Prostate gland (tissue), 2 donors: ENCODE data around the gene CUX1. TPM values are rescaled to one million over a fixed set of nuclear protein-coding genes. Genes with fewer than 3 reads are reported as not detected.
"Not testable (repeated sequence)": the region's sequence is repeated elsewhere in the genome, so short reads cannot be mapped to it uniquely, and the experiment has no call there.

Experiments
- DNase-seq: peaks from one replicate; pipeline ENCODE4 v3.0.0-alpha.2; 2019; ENCODE audit warnings: low spot score
- H3K27ac ChIP-seq, 2 donors: fragments of 200-600 bp; sonication (generic); 2 replicates each; pipeline ENCODE4 v1.5.1; 2017 to 2019
- H3K27me3 ChIP-seq: fragments of 200-600 bp; sonication (generic); replicated peaks from 2 replicates; pipeline ENCODE4 v1.5.1; 2019; ENCODE audit not compliant: insufficient read depth
- H3K36me3 ChIP-seq, 2 donors: fragments of 200-600 bp; sonication (generic); 1 replicate in 1 of 2; 2 replicates in 1 of 2; pipeline versions ENCODE4 v1.5.1 to v1.8.1; 2017 to 2019
- H3K4me1 ChIP-seq: fragments of 200-600 bp; sonication (generic); replicated peaks from 2 replicates; pipeline ENCODE4 v1.5.1; 2019
- H3K4me3 ChIP-seq, 2 donors: fragments of 200-600 bp; sonication (generic); 2 replicates each; pipeline ENCODE4 v1.5.1; 2017 to 2019
- H3K9me3 ChIP-seq: fragments of 200-600 bp; sonication (generic); 2 replicates; pipeline ENCODE4 v1.5.1; 2017
- CTCF ChIP-seq, 4 experiments: fragments of 200-600 bp in 2 of 4; fragments of 450-650 bp in 2 of 4; sonication (generic) in 2 of 4; IDR thresholded peaks; 1 replicate in 3 of 4; 2 replicates in 1 of 4; pipeline ENCODE4 v1.5.1; 2016 to 2019; ENCODE audit warnings: antibody characterized with exemption in 4 of 4, mild to moderate bottlenecking in 2 of 4, moderate library complexity in 2 of 4
- POLR2A ChIP-seq: fragments of 450-650 bp; IDR thresholded peaks from one replicate; pipeline ENCODE4 v1.6.1; 2016; ENCODE audit warnings: antibody characterized with exemption, mild to moderate bottlenecking
- POLR2AphosphoS5 ChIP-seq: sonication (generic); formaldehyde crosslinking; IDR thresholded peaks from one replicate; pipeline ENCODE4 v1.6.1; 2017; ENCODE audit warnings: antibody characterized with exemption
- WGBS: methylation state at CpG from one replicate; pipeline ENCODE4 v1.1.5; 2018; 5-methylcytosine and 5-hydroxymethylcytosine counted together
- intact Hi-C: fragments of 100-400 bp; cut with DNase I; formaldehyde crosslinking; loops from one replicate; pipeline ENCODE4 v1.14.2; 2022
- total RNA-seq, 2 donors: library from RNA; depleted of rRNA; stranded (reverse); fragments of >200 nt; gene quantifications; one replicate each; pipeline ENCODE4 v1.1.0, GENCODE V29; 2016

Gene CUX1
- total RNA-seq, 2 donors from 2014 or later = 96.3 to 99.2 TPM

- no peaks in the 10 kb centered on the region for H3K9me3 ChIP-seq
- no peaks in the 10 kb centered on the region for H3K36me3 ChIP-seq
- no peak overlapping the region for H3K27ac ChIP-seq
- 89% methylated on average over 18 of the region's 18 CpGs for WGBS
- H3K4me1 ChIP-seq = no peaks in the 10 kb centered on the region
- no peak for TF ChIP-seq CTCF (IDR thresholded peaks at IDR 0.05)
- no peak for TF ChIP-seq POLR2AphosphoS5
- no peak for TF ChIP-seq POLR2A
- intact Hi-C loops = no loop called here
- no peak overlapping the region for H3K4me3 ChIP-seq
- DNase-seq = no peak
- H3K27me3 ChIP-seq = no peaks in the 10 kb centered on the region
Measured at GRCh38 chr7:102178410-102178809, 361.0 kb downstream of the CUX1 start.

GRCh38 chr7:102180727-102181126 lies 363.3 kb downstream of the CUX1 start:
- intact Hi-C loops = no loop called here
- 88% methylated on average over 10 of the region's 10 CpGs for WGBS
- no peak overlapping the region for H3K4me3 ChIP-seq

GRCh38 chr7:102181517-102181916 lies 364.1 kb downstream of the CUX1 start:
- 88% methylated on average over 8 of the region's 8 CpGs for WGBS
- H3K4me1 ChIP-seq = no peaks in the 10 kb centered on the region
- H3K9me3 ChIP-seq = no peaks in the 10 kb centered on the region
- H3K4me3 ChIP-seq = no peak overlapping the region
- intact Hi-C loops = no loop called here
- no peaks in the 10 kb centered on the region for H3K27me3 ChIP-seq
- no peak overlapping the region for H3K27ac ChIP-seq
- H3K36me3 ChIP-seq = no peaks in the 10 kb centered on the region
- DNase-seq = no peak
- TF ChIP-seq POLR2AphosphoS5 = no peak
- TF ChIP-seq CTCF (IDR thresholded peaks at IDR 0.05) = no peak
- no peak for TF ChIP-seq POLR2A

More at GRCh38 chr7:102180727-102181126, 363.3 kb downstream of the CUX1 start:
- Histone ChIP-seq H3K36me3 (no peaks in the 10 kb centered on the region), H3K9me3 (no peaks in the 10 kb centered on the region), H3K27me3 (no peaks in the 10 kb centered on the region), H3K27ac (no peak overlapping the region), H3K4me1 (no peaks in the 10 kb centered on the region)
- no peak for DNase-seq
- TF ChIP-seq POLR2A = no peak
- TF ChIP-seq POLR2AphosphoS5 = no peak
- TF ChIP-seq CTCF (IDR thresholded peaks at IDR 0.05) = no peak

- no peak overlapping the region for H3K4me3 ChIP-seq
- no peak for DNase-seq
- H3K27me3 ChIP-seq = no peaks in the 10 kb centered on the region
- intact Hi-C loops = no loop called here
- no peak overlapping the region for H3K27ac ChIP-seq
- no peaks in the 10 kb centered on the region for H3K36me3 ChIP-seq
- no peaks in the 10 kb centered on the region for H3K9me3 ChIP-seq
- 78% methylated on average over 3 of the region's 3 CpGs for WGBS
- H3K4me1 ChIP-seq = no peaks in the 10 kb centered on the region
- TF ChIP-seq POLR2AphosphoS5 (no peak), CTCF (IDR thresholded peaks at IDR 0.05) (no peak), POLR2A (no peak)
Measured at GRCh38 chr7:102182016-102182415, 364.6 kb downstream of the CUX1 start.

- intact Hi-C loops, H3K27me3 ChIP-seq, H3K4me3 ChIP-seq, H3K36me3 ChIP-seq, H3K4me1 ChIP-seq, H3K9me3 ChIP-seq, H3K27ac ChIP-seq, DNase-seq: not testable (repeated sequence)
- 93% methylated on average over 7 of the region's 7 CpGs for WGBS
Measured at GRCh38 chr7:102183848-102184247, 366.4 kb downstream of the CUX1 start.
